Measurements from ENCODE around the gene TXLNA.

Gene TXLNA

DNA sequence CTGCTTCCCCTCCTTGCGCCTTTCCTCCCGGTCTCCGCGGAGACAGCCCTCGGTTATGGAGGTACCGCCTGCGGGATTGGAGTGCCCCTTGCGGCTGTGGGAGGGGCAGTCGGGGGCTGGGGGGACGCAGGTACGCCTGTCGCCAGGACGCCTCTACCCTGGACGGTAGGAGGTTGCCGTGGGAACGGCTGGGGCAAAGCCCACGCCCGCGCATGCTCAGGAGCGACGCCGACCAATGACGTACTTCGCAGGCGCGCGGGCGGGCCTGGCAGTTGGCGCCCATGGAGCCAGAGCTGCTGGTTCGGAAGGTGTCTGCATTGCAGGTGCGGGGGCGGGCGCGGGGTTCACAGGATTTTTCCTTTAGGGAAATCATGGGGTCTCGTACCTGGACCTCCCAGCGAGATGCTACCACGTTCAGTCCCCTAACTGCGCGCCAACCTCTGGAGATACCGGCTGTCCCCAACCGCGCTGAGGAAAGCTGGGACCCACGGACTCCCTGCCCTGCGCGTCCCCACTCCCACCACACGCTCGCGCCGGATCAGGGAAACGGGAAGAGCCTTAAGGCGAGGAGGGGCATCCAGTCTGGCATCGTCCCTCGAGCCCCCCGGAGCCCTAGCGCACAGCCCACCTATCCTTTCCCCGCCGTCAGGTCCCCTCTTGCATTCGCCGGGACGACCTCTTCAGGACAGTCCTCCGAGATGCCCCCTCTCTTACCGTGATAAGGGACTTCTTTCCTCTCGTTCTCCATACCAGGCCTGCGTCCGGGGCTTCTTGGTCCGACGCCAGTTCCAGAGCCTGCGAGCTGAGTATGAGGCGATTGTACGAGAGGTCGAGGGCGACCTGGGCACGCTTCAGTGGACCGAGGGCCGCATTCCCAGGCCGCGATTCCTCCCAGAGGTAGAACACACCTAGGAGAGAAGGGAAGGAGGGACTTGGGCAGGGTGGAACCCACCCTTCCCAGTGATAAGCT is 26.2 kb downstream of the TXLNA start, which contains the start of gene IQCC:
Gene IQCC, plus strand, starts transcription at position 271 of the 970 bp plus-strand sequence. Its CDS starts 11 bp downstream, at position 282.
- TF ChIP-seq, protein P1, sequence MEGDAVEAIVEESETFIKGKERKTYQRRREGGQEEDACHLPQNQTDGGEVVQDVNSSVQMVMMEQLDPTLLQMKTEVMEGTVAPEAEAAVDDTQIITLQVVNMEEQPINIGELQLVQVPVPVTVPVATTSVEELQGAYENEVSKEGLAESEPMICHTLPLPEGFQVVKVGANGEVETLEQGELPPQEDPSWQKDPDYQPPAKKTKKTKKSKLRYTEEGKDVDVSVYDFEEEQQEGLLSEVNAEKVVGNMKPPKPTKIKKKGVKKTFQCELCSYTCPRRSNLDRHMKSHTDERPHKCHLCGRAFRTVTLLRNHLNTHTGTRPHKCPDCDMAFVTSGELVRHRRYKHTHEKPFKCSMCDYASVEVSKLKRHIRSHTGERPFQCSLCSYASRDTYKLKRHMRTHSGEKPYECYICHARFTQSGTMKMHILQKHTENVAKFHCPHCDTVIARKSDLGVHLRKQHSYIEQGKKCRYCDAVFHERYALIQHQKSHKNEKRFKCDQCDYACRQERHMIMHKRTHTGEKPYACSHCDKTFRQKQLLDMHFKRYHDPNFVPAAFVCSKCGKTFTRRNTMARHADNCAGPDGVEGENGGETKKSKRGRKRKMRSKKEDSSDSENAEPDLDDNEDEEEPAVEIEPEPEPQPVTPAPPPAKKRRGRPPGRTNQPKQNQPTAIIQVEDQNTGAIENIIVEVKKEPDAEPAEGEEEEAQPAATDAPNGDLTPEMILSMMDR (conservative IDR thresholded peaks at IDR 0.05): no peak
- TF ChIP-seq ZFX (IDR thresholded peaks at IDR 0.05): peak; percentile 49; the same call in 1 of the 2 replicates
- H3K27ac ChIP-seq: peak within 1 kb of the TSS; percentile 74

DNA sequence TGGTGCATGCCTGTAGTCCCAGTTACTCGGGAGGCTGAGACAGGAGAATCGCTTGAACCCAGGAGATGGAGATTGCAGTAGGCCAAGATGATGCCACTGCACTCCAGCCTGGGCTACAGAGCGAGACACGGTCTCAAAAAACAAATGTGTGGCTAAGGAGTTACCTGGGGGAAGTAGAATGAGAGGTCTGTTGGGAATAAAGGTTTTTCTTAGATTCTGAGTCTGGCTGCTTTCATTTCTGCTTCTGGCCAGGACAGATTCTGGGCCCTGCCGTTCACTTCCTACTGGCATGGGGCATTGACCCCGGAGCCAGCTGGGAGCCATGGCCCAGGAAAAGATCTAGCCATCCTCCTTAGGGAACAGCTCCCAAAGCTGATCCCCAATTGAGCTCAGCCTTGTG is 29.0 kb downstream of the TXLNA start:
- no peak for TF ChIP-seq ZFX (IDR thresholded peaks at IDR 0.05)
- TF ChIP-seq, protein P1 (conservative IDR thresholded peaks at IDR 0.05): no peak
- no peak overlapping the region for H3K27ac ChIP-seq

DNA sequence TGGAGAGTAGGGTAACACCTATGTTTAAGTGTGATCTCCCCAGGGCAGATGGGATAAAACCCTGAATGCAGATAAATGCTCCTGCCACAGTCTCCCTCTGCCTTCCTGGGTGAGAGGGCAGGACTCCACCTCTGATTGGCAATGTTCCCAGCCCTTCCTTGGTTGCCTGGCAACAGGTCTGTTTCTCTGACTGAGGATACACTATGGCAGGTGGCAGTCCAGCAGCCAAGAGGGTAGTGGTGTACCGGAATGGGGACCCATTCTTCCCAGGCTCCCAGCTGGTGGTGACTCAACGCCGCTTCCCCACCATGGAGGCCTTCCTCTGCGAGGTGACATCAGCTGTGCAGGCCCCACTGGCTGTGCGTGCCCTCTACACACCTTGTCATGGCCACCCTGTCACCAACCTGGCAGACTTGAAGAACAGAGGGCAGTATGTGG is 29.4 kb downstream of the TXLNA start, which contains the start of gene DCDC2B:
Gene DCDC2B, plus strand, starts transcription at position 199 of the 438 bp plus-strand sequence. Its CDS starts 5 bp downstream, at position 204.
- TF ChIP-seq, protein P1 (conservative IDR thresholded peaks at IDR 0.05): no peak
- no peak for TF ChIP-seq ZFX (IDR thresholded peaks at IDR 0.05)
- H3K27ac ChIP-seq: no peak within 1 kb of the TSS

DNA sequence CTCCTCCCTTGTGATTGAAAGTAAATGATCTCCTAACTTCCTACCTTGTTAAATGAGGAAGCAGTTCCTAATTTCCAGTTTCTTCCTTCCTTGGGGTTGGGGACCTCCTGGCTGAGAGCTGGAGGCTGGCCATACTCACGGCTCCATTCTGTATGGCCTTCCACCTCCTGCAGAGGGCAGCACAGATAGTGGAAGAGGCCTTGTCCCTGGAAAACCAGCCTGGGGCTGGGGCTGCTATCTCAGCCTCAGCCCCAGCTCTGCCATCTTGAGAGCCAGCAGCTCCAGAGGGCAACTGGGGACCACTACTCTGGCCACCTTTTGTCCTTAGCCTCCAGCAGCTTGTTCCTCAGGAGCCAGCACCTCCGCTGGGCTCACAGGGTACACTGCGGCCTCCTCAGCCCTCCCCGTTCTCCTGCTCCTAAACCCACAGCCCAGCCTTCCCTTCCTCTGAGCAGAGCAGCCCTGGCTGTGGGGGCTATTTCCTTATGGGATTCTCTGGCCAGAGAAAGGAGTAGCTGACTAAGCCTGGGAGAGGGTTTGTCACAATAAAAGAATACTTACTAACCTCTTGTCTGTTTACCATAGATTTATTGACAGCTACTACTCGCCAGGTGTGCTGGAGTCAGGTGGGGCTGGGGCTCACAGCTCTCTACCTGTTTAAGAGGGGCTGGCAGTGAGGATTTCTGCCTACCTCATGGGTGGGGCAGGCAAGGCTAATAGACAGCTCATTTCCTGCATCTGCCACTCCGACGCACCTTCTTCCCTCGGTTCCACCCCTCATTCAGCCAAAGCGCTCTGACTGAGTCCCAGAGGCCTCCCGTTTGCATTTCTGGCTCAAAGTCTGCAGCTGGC is 36.4 kb downstream of the TXLNA start:
- H3K27ac ChIP-seq: no peak overlapping the region
- no peak for TF ChIP-seq ZFX (IDR thresholded peaks at IDR 0.05)
- TF ChIP-seq, protein P1 (conservative IDR thresholded peaks at IDR 0.05): peak; percentile 91

DNA sequence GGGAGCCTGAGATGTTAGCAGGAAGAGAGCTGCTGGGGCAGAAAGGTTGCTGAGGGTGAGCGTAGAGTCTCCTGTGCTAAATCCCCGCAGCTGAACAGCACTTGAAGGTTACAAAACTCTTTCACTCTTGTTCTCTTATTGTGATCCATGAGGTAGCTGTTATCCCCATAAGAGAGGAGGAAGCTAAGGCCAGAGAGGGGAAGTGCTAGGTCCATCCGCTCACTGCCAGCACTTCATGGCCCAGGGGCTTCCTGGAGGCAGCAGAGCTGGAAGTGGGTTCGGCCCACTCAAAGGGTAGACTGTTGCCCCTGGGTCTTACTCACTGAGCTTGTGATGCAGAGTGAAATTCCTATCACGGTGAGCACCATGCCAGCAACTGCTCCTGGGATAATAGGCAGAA is 37.1 kb downstream of the TXLNA start:
- no peak overlapping the region for H3K27ac ChIP-seq
- TF ChIP-seq, protein P1 (conservative IDR thresholded peaks at IDR 0.05): no peak
- no peak for TF ChIP-seq ZFX (IDR thresholded peaks at IDR 0.05)

DNA sequence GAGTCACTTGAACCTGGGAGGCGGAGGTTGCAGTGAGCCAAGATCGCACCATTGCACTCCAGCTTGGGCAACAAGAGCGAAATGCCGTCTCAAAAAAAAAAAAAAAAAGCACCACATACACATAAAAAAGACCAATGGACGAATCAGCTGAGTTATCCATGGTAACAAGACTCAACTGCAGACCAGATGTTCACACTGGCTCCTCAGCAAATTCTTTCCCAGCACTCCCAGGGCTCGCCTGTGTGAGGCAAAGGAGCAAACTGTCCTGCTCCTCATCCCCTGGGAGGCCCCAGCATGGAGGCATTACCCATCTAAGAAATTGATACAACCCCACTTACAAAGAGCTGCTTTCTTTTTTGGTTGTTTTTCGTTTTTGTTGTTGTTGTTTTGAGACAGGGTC is 39.5 kb downstream of the TXLNA start:
- TF ChIP-seq, protein P1 (conservative IDR thresholded peaks at IDR 0.05): no peak
- no peak for TF ChIP-seq ZFX (IDR thresholded peaks at IDR 0.05)
- H3K27ac ChIP-seq: no peak overlapping the region

Data from C4-2B (cell line).